NCI-H2196 (cell line): ENCODE data around the gene IFT74.

Experiments used
- DNase-seq: peaks from one replicate; lab custom pipeline; 2025; ENCODE audit not compliant: unreplicated experiment; lab: John Stamatoyannopoulos, UW

Gene IFT74

GRCh38 chr9:26955921-26956859, at the start of gene IFT74:
Gene IFT74 (plus strand): TSS chr9:26956412. CDS start chr9:26961968, 5,556 bp downstream.
- peak; percentile 97 for DNase-seq

- no peak for DNase-seq
Observed at GRCh38 chr9:26913138-26913668, 43.0 kb upstream of the IFT74 start.

- DNase-seq = no peak
Observed at GRCh38 chr9:26919698-26920097, 36.5 kb upstream of the IFT74 start.

GRCh38 chr9:26925609-26926008, 30.6 kb upstream of the IFT74 start:
- no peak for DNase-seq

- no peak for DNase-seq
Observed at GRCh38 chr9:26928902-26929495, 27.2 kb upstream of the IFT74 start.

- no peak for DNase-seq
Observed at GRCh38 chr9:26935847-26936246, 20.4 kb upstream of the IFT74 start.

- DNase-seq = no peak
Observed at GRCh38 chr9:26937816-26938371, 18.3 kb upstream of the IFT74 start.

GRCh38 chr9:26939955-26940711, 16.1 kb upstream of the IFT74 start:
- DNase-seq = no peak

- DNase-seq = no peak
Observed at GRCh38 chr9:26940779-26941178, 15.4 kb upstream of the IFT74 start.

- DNase-seq = no peak
Observed at GRCh38 chr9:26945591-26945990, 10.6 kb upstream of the IFT74 start.

GRCh38 chr9:26946753-26947727, 9.2 kb upstream of the IFT74 start, which contains the start of gene PLAA:
Gene PLAA (minus strand): TSS chr9:26947242. CDS start chr9:26947045, 197 bp downstream.
- peak; percentile 97 for DNase-seq

GRCh38 chr9:26947736-26948135, 8.5 kb upstream of the IFT74 start:
- DNase-seq = no peak

GRCh38 chr9:26949637-26950069, 6.6 kb upstream of the IFT74 start:
- DNase-seq = no peak

GRCh38 chr9:26950521-26950920, 5.7 kb upstream of the IFT74 start:
- DNase-seq = no peak

- no peak for DNase-seq
Observed at GRCh38 chr9:26951794-26952193, 4.4 kb upstream of the IFT74 start.

GRCh38 chr9:26954050-26954508, 2.1 kb upstream of the IFT74 start:
- no peak for DNase-seq

GRCh38 chr9:26955222-26955903, 849 bp upstream of the IFT74 start:
- peak; percentile 10 for DNase-seq

GRCh38 chr9:26956860-26957233, 635 bp downstream of the IFT74 start:
- DNase-seq = no peak

GRCh38 chr9:26971721-26972120, 15.5 kb downstream of the IFT74 start:
- DNase-seq = no peak
